ENCODE measurements around the gene SYNC. TPM values are rescaled to one million over a fixed set of nuclear protein-coding genes. Genes with fewer than 3 reads are reported as not detected.

Gene SYNC
- total RNA-seq, 1 experiment from 2014 or later = 2.8 TPM

GRCh38 chr1:32695098-32695904 lies 7.3 kb downstream of the SYNC start:
- Histone ChIP-seq H3K4me2 (peak overlapping the region; percentile 31; the same call in 1 of the 2 replicates), H2AFZ (no peak overlapping the region), H3K79me2 (ENCODE audit: low read depth) (no peaks in the 10 kb centered on the region), H3K9me2 (ENCODE audit: insufficient read depth) (no peaks in the 10 kb centered on the region), H3F3A (ENCODE audit: insufficient read depth, low read depth) (peaks cover 9% of the 10 kb centered on the region; the same call in 1 of the 2 replicates), H3K9me3 (ENCODE audit: insufficient read depth, low read depth) (no peaks in the 10 kb centered on the region), H3K4me3 (no peak overlapping the region), H3K27me3 (ENCODE audit: insufficient read depth, low read depth) (no peaks in the 10 kb centered on the region), H3K4me1 (replicated peaks; ENCODE audit: insufficient read depth) (peaks cover 14% of the 10 kb centered on the region), H3K36me3 (ENCODE audit: low read depth) (no peaks in the 10 kb centered on the region), H3K27ac (no peak overlapping the region), H4K20me1 (ENCODE audit: insufficient read depth) (no peaks in the 10 kb centered on the region)
- intact Hi-C loops (cut with micrococcal nuclease; ENCODE audit: unreplicated experiment) = no loop called here
- TF ChIP-seq EZH2 (IDR thresholded peaks at IDR 0.05; ENCODE audit: low read depth) = no peak
- no peak for TF ChIP-seq CTCF (conservative IDR thresholded peaks at IDR 0.05)
- no TSS peak for BruUV-seq (replicated peaks)
- POLR2A ChIA-PET (ENCODE audit: unreplicated experiment) = no interaction called here
- CTCF ChIA-PET = interaction anchor here (0.5 kb wide), 1 partner anchor 92 kb away, joined by 6 read pairs; no protein-coding TSS in a partner anchor
- peak; percentile 74 to 77 for DNase-seq

- Histone ChIP-seq H3K4me1 (replicated peaks; ENCODE audit: insufficient read depth) (peaks cover 14% of the 10 kb centered on the region), H3K4me3 (no peak overlapping the region), H3K27ac (no peak overlapping the region), H3K4me2 (no peak overlapping the region), H3K27me3 (ENCODE audit: insufficient read depth, low read depth) (no peaks in the 10 kb centered on the region), H3K9me2 (ENCODE audit: insufficient read depth) (no peaks in the 10 kb centered on the region), H3F3A (ENCODE audit: insufficient read depth, low read depth) (peaks cover 19% of the 10 kb centered on the region; the same call in 1 of the 2 replicates), H3K9me3 (ENCODE audit: insufficient read depth, low read depth) (no peaks in the 10 kb centered on the region), H3K36me3 (ENCODE audit: low read depth) (no peaks in the 10 kb centered on the region), H4K20me1 (ENCODE audit: insufficient read depth) (no peaks in the 10 kb centered on the region), H2AFZ (no peak overlapping the region), H3K79me2 (ENCODE audit: low read depth) (no peaks in the 10 kb centered on the region)
- intact Hi-C loops (cut with micrococcal nuclease; ENCODE audit: unreplicated experiment) = no loop called here
- POLR2A ChIA-PET (ENCODE audit: unreplicated experiment) = no interaction called here
- no TSS peak for BruUV-seq (replicated peaks)
- CTCF ChIA-PET = no interaction called here
- DNase-seq = no peak
- TF ChIP-seq EZH2 (IDR thresholded peaks at IDR 0.05; ENCODE audit: low read depth) = no peak
- no peak for TF ChIP-seq CTCF (conservative IDR thresholded peaks at IDR 0.05)
Observed at GRCh38 chr1:32693455-32694174, 9.0 kb downstream of the SYNC start.

GRCh38 chr1:32686387-32686786 lies 16.2 kb downstream of the SYNC start:
- Histone ChIP-seq H3K9me2 (ENCODE audit: insufficient read depth) (no peaks in the 10 kb centered on the region), H3K9me3 (ENCODE audit: insufficient read depth, low read depth) (no peaks in the 10 kb centered on the region), H4K20me1 (ENCODE audit: insufficient read depth) (no peaks in the 10 kb centered on the region), H3K4me1 (replicated peaks; ENCODE audit: insufficient read depth) (no peaks in the 10 kb centered on the region), H3K27me3 (ENCODE audit: insufficient read depth, low read depth) (no peaks in the 10 kb centered on the region), H3K79me2 (ENCODE audit: low read depth) (no peaks in the 10 kb centered on the region), H3K4me3 (no peak overlapping the region), H3K4me2 (no peak overlapping the region), H2AFZ (no peak overlapping the region), H3F3A (ENCODE audit: insufficient read depth, low read depth) (peaks cover 62% of the 10 kb centered on the region; the same call in 1 of the 2 replicates), H3K36me3 (ENCODE audit: low read depth) (peaks cover 19% of the 10 kb centered on the region; the same call in 1 of the 2 replicates), H3K27ac (no peak overlapping the region)
- CTCF ChIA-PET = no interaction called here
- no TSS peak for BruUV-seq (replicated peaks)
- intact Hi-C loops (cut with micrococcal nuclease; ENCODE audit: unreplicated experiment) = no loop called here
- DNase-seq = no peak
- TF ChIP-seq CTCF (conservative IDR thresholded peaks at IDR 0.05) = no peak
- POLR2A ChIA-PET (ENCODE audit: unreplicated experiment) = no interaction called here
